Astrocyte (in vitro differentiated cells and primary cell): ENCODE measurements around the gene SPACA7. TPM values are rescaled to one million over a fixed set of nuclear protein-coding genes. Genes with fewer than 3 reads are reported as not detected.

ENCODE experiments used
- DNase-seq: peaks from one replicate; pipeline ENCODE4 v3.0.0-alpha.2; 2010; ENCODE audit warnings: low read depth
- FAIRE-seq: peaks from 2 replicates; lab custom pipeline; 2011; peaks lifted over from hg19 to GRCh38; lab: Jason Lieb, UNC
- H2AFZ ChIP-seq: 2 replicates; pipeline ENCODE4 v1.6.0; 2012; ENCODE audit warnings: low read depth, low read length, inconsistent platforms
- H3K27ac ChIP-seq: 2 replicates; pipeline ENCODE4 v1.5.1; 2011; ENCODE audit warnings: low read depth, low read length, inconsistent platforms
- H3K27me3 ChIP-seq: 2 replicates; pipeline ENCODE4 v1.6.0; 2011; ENCODE audit warnings: low read length, inconsistent platforms; ENCODE audit not compliant: insufficient read depth
- H3K36me3 ChIP-seq: 2 replicates; pipeline ENCODE4 v1.5.1; 2011; ENCODE audit warnings: low read length, inconsistent platforms; ENCODE audit not compliant: insufficient read depth
- H3K4me1 ChIP-seq: 2 replicates; pipeline ENCODE4 v1.5.1; 2011; ENCODE audit warnings: low read length, inconsistent platforms; ENCODE audit not compliant: insufficient read depth
- H3K4me2 ChIP-seq: 2 replicates; pipeline ENCODE4 v1.6.0; 2012; ENCODE audit warnings: low read length, inconsistent platforms
- H3K4me3 ChIP-seq: 2 replicates; pipeline ENCODE4 v1.5.1; 2011; ENCODE audit warnings: low read depth, mild to moderate bottlenecking, low read length, inconsistent platforms; ENCODE audit not compliant: insufficient read depth
- H3K79me2 ChIP-seq: 2 replicates; pipeline ENCODE4 v1.6.0; 2012; ENCODE audit warnings: mild to moderate bottlenecking, low read length, inconsistent platforms; ENCODE audit not compliant: insufficient read depth
- H3K9ac ChIP-seq: 2 replicates; pipeline ENCODE4 v1.6.0; 2012; ENCODE audit warnings: mild to moderate bottlenecking, low read length, inconsistent platforms
- H3K9me3 ChIP-seq: 2 replicates; pipeline ENCODE4 v1.5.1; 2012; ENCODE audit warnings: low read depth, mild to moderate bottlenecking, low read length, inconsistent platforms; ENCODE audit not compliant: insufficient read depth
- H4K20me1 ChIP-seq: 2 replicates; pipeline ENCODE4 v1.6.0; 2012; ENCODE audit warnings: low read length, inconsistent platforms; ENCODE audit not compliant: insufficient read depth
- H3K27ac Mint-ChIP-seq: one replicate; pipeline ENCODE4 v1.8.0; 2021; ENCODE audit warnings: mild to moderate bottlenecking, mixed read lengths; ENCODE audit not compliant: unreplicated experiment
- H3K27me3 Mint-ChIP-seq: one replicate; pipeline ENCODE4 v1.8.0; 2021; ENCODE audit warnings: low read depth, mixed read lengths; ENCODE audit not compliant: unreplicated experiment
- H3K36me3 Mint-ChIP-seq: one replicate; pipeline ENCODE4 v1.8.0; 2021; ENCODE audit warnings: low read depth, mixed read lengths; ENCODE audit not compliant: unreplicated experiment
- H3K4me1 Mint-ChIP-seq: one replicate; pipeline ENCODE4 v1.8.0; 2021; ENCODE audit warnings: low read depth, mixed read lengths; ENCODE audit not compliant: unreplicated experiment
- H3K4me3 Mint-ChIP-seq: one replicate; pipeline ENCODE4 v1.8.0; 2021; ENCODE audit warnings: mild to moderate bottlenecking, moderate library complexity, mixed read lengths; ENCODE audit not compliant: unreplicated experiment
- H3K9me3 Mint-ChIP-seq: one replicate; pipeline ENCODE4 v1.8.0; 2021; ENCODE audit warnings: mild to moderate bottlenecking, mixed read lengths; ENCODE audit not compliant: unreplicated experiment
- EZH2 ChIP-seq: IDR thresholded peaks from 2 replicates; pipeline ENCODE4 v1.6.1; 2012; ENCODE audit warnings: mild to moderate bottlenecking, low read length, inconsistent platforms; ENCODE audit not compliant: insufficient read depth
- total RNA-seq: library from RNA; stranded (reverse); gene quantifications from 2 replicates; pipeline ENCODE4 v1.2.1, GENCODE V29; 2021
- TF ChIP-seq, protein P1 (sequence below): IDR thresholded peaks from 2 replicates; pipeline ENCODE4 v1.5.1; 2011; ENCODE audit warnings: low read depth, mild to moderate bottlenecking, inconsistent platforms, low read length, moderate library complexity; ENCODE audit not compliant: insufficient read depth

The SPACA7 gene
- total RNA-seq, 1 donor from 2014 or later = not detected

DNA sequence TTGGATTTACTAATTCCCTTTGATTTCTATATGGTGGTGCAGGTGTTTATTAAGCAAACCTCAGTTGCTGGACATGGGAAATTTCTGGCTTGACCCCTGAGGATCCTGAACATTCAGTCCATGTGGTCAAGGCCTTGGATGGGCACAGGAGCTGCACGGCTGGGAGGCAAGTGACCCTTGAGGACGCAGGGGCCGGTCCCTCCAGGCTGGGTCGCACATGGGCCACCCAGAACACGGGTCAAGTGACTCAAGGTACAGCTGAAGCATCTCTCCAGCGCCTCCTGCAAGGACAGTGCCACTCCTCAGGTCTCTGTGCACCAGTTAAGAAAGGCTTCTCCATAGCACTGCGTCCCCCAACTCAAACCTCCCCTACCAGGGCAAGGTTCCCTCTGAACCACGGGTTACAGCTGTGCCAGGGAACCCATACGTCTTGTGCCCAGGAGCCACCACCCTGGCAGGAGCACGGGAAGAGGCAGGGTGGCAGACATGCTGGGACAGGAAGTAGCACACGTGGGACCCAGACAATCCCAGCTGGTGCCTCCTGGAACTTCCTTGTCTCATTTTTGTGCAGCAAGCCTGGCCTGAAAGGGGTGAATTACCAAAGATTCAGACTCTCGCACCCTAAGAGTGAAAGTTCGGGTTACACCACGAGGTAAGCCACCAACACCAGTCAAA, 93.1 kb downstream of the SPACA7 start:
- Histone ChIP-seq H4K20me1 (no peaks in the 10 kb centered on the region), H3K4me2 (no peak overlapping the region), H3K27me3 (no peaks in the 10 kb centered on the region), H2AFZ (no peak overlapping the region), H3K9ac (no peak overlapping the region), H3K4me1 (no peaks in the 10 kb centered on the region), H3K9me3 (no peaks in the 10 kb centered on the region), H3K27ac (no peak overlapping the region), H3K4me3 (no peak overlapping the region), H3K36me3 (no peaks in the 10 kb centered on the region), H3K79me2 (no peaks in the 10 kb centered on the region)
- Mint-ChIP-seq H3K36me3 (no peaks in the 10 kb centered on the region), H3K27ac (no peak overlapping the region), H3K9me3 (no peaks in the 10 kb centered on the region), H3K4me1 (no peaks in the 10 kb centered on the region), H3K27me3 (peaks cover 4% of the 10 kb centered on the region), H3K4me3 (no peak overlapping the region)
- FAIRE-seq (no peak), DNase-seq (no peak)
- TF ChIP-seq EZH2 = no peak
- TF ChIP-seq, protein P1, sequence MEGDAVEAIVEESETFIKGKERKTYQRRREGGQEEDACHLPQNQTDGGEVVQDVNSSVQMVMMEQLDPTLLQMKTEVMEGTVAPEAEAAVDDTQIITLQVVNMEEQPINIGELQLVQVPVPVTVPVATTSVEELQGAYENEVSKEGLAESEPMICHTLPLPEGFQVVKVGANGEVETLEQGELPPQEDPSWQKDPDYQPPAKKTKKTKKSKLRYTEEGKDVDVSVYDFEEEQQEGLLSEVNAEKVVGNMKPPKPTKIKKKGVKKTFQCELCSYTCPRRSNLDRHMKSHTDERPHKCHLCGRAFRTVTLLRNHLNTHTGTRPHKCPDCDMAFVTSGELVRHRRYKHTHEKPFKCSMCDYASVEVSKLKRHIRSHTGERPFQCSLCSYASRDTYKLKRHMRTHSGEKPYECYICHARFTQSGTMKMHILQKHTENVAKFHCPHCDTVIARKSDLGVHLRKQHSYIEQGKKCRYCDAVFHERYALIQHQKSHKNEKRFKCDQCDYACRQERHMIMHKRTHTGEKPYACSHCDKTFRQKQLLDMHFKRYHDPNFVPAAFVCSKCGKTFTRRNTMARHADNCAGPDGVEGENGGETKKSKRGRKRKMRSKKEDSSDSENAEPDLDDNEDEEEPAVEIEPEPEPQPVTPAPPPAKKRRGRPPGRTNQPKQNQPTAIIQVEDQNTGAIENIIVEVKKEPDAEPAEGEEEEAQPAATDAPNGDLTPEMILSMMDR = no peak

DNA sequence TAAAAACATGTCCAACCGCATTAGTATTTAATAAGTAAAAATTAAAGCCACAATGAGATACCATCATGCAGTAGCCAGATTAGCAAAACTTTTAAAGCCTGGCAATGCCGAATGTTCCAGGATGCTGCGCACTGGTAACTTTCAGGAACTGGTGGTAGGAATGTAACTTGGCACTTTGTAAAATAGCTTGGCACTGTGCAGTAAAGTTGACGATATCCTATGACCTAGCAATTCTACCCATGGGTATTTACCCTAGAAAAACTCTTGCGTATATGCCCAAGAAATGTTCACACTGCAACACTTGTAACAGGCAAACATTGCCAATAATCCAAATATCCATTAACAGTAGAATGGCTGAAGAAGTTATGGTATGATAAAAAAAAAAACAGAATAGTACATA, 97.7 kb downstream of the SPACA7 start:
- H2AFZ ChIP-seq = no peak overlapping the region
- H3K9ac ChIP-seq = no peak overlapping the region
- no peak overlapping the region for H3K4me2 ChIP-seq
- no peaks in the 10 kb centered on the region for H3K4me1 ChIP-seq
- Mint-ChIP-seq H3K4me1 (no peaks in the 10 kb centered on the region), H3K4me3 (no peak overlapping the region), H3K27ac (no peak overlapping the region), H3K27me3 (no peaks in the 10 kb centered on the region), H3K9me3 (no peaks in the 10 kb centered on the region), H3K36me3 (no peaks in the 10 kb centered on the region)
- DNase-seq (no peak), FAIRE-seq (no peak)
- H3K9me3 ChIP-seq = no peaks in the 10 kb centered on the region
- TF ChIP-seq, protein P1 = no peak
- TF ChIP-seq EZH2 = no peak
- no peaks in the 10 kb centered on the region for H3K36me3 ChIP-seq
- no peak overlapping the region for H3K27ac ChIP-seq
- no peak overlapping the region for H3K4me3 ChIP-seq
- no peaks in the 10 kb centered on the region for H3K27me3 ChIP-seq
- no peaks in the 10 kb centered on the region for H4K20me1 ChIP-seq
- no peaks in the 10 kb centered on the region for H3K79me2 ChIP-seq

DNA sequence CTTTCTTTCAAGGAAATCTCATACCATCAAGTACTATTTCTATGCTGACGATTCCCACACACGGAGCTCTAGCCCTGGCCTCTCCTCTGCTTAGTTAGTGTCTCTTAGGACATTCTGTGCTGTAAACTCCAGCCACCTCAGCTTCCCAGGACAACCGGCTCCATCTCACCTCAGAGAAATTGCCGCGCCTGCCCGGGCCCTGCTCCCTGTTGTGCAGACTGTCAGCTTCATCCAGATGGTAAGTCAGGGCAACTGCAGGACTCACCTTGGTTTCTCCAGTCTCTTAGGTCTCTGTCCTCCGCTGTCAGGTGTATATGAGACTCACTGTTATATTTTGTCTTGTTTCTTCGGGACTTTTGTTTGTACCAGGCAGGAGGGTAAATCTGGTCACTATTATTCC, 98.7 kb downstream of the SPACA7 start:
- no peaks in the 10 kb centered on the region for H3K9me3 ChIP-seq
- H3K36me3 Mint-ChIP-seq = no peaks in the 10 kb centered on the region
- H3K36me3 ChIP-seq = no peaks in the 10 kb centered on the region
- no peak overlapping the region for H2AFZ ChIP-seq
- no peak overlapping the region for H3K4me3 Mint-ChIP-seq
- no peaks in the 10 kb centered on the region for H3K9me3 Mint-ChIP-seq
- H3K4me3 ChIP-seq = no peak overlapping the region
- H4K20me1 ChIP-seq = no peaks in the 10 kb centered on the region
- H3K79me2 ChIP-seq = no peaks in the 10 kb centered on the region
- no peak overlapping the region for H3K27ac Mint-ChIP-seq
- H3K9ac ChIP-seq = no peak overlapping the region
- H3K27ac ChIP-seq = no peak overlapping the region
- no peaks in the 10 kb centered on the region for H3K4me1 Mint-ChIP-seq
- H3K4me1 ChIP-seq = no peaks in the 10 kb centered on the region
- no peak overlapping the region for H3K4me2 ChIP-seq
- no peaks in the 10 kb centered on the region for H3K27me3 Mint-ChIP-seq
- DNase-seq (no peak), FAIRE-seq (no peak)
- TF ChIP-seq, protein P1 = no peak
- TF ChIP-seq EZH2 = no peak
- no peaks in the 10 kb centered on the region for H3K27me3 ChIP-seq
